GM19438 (cell line): ENCODE results near the gene SORBS1.
"Not testable (repeated sequence)": the region's sequence is repeated elsewhere in the genome, so short reads cannot be mapped to it uniquely, and the experiment has no call there.

Experiments
- ATAC-seq: cut with Tn5 transposase; IDR thresholded peaks from one replicate; pipeline ENCODE4 v1.9.1; 2021; ENCODE audit warnings: low read depth; ENCODE audit not compliant: unreplicated experiment

The SORBS1 gene

DNA sequence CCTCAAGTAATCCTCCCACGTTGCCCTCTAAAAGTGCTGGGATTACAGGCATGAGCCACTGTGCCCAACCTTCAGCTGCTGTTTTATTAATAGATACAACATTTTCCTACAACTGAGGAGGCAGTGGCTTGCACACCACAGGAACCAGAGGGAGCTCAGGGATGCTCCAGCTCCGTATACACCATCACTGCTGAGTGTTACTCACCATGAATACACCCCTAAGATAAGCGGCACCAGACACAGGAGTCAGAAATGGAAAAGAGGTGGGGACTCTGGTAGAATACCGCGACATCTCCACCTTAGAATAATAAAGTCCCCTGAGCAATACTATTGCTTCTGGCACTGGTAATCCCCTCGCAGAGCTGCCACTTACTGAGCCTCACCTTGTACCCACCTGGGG, 201.7 kb downstream of the SORBS1 start:
- no peak for ATAC-seq

DNA sequence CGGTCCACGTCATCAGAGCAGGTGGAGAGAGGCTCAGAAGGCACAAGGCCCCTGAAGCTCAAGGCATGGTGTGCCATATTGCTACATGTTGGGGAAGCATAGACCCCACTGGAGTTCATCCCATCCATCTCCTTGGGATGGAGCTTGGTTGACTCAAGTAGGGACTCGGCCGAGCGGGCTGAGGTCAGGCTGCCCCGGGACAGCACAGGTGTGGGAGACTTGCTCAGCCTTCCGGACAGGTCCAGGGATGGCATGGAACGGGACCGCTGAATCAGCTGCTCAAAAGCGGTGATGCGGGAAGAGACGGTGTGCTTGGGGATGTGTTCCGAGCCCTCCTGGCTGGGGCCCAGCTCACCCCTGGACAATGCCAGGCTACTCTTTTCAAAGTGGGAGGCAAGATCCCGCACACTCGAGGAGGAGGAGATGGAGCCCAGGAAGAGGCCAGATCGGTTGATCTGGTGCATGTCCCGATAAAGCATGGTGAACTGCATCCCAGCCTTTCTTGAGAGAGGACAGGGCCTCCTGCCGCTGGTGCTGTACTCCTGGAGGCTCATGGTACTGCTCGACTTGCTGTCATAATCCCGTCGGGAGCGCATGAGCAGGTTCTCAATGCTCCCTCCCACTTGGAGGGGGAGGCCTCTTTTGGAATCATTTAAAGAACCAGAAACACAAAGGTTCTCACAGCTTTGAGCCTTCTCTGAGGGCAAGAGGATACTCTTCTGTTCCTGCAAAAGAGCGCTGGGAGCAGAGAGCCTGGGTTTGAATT, 204.8 kb downstream of the SORBS1 start:
- ATAC-seq = no peak

- no peak for ATAC-seq
Observed at GRCh38 chr10:95355301-95355700, 205.9 kb downstream of the SORBS1 start.

GRCh38 chr10:95354110-95354509, 207.1 kb downstream of the SORBS1 start:
- no peak for ATAC-seq

- ATAC-seq = no peak
Observed at GRCh38 chr10:95353123-95353522, 208.0 kb downstream of the SORBS1 start.

DNA sequence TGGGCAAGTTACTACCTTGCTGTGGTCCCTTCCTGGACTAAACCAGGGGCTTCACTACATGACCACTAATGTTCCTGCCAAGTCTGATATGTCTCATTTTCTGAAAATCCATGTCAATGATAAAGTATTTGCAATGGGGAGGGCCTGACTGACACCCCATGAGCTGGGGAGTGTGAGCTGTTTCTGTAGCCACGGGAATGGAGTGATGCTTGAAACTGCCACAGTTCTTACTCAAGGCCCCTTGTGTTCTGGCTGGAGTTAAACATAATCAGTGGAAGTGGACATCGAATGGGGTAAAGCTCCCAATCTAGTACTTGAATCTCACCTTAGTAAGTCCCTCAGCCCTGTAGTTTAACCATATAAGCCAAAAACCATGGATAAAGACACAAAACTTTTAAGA, 208.5 kb downstream of the SORBS1 start:
- ATAC-seq = no peak

GRCh38 chr10:95350830-95351228, 210.3 kb downstream of the SORBS1 start:
- no peak for ATAC-seq

GRCh38 chr10:95350219-95350829, 210.8 kb downstream of the SORBS1 start:
- ATAC-seq = no peak

GRCh38 chr10:95347402-95347766, 213.8 kb downstream of the SORBS1 start:
- ATAC-seq = not testable (repeated sequence)

DNA sequence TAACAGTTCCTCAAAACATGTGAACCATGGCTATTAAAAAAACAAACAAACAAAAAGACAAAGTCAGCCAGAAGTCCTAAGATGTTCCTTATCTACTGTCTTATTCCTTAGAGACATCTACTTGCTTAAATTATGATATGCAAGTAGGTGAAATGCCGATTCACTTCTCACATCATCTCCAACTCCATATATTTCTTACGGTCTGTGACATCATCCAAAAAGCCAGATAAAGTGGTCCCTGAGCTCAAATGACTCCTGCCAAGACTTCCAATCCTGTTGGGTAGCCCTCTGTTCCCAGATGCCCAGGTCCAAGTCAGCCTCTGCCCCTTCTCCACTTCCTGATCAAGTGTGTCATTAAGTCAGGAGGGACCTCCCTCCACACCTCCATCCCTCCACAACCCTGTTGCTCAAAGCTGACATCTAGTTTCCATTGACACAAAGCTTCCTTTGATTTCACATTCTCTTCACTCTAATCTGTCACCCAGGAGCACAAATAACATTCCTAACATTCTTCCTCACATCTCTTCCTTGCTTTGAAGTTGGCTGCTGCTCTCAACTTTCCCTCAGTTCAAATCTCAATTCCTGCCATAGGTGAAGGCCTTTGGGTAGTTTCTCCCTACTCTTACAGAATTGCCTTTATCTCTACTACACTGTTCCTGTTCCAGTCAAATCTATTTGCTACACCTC, 214.3 kb downstream of the SORBS1 start:
- no peak for ATAC-seq

- ATAC-seq = no peak
Observed at GRCh38 chr10:95343573-95343972, 217.6 kb downstream of the SORBS1 start.

- ATAC-seq = no peak
Observed at GRCh38 chr10:95341716-95342130, 219.4 kb downstream of the SORBS1 start.

DNA sequence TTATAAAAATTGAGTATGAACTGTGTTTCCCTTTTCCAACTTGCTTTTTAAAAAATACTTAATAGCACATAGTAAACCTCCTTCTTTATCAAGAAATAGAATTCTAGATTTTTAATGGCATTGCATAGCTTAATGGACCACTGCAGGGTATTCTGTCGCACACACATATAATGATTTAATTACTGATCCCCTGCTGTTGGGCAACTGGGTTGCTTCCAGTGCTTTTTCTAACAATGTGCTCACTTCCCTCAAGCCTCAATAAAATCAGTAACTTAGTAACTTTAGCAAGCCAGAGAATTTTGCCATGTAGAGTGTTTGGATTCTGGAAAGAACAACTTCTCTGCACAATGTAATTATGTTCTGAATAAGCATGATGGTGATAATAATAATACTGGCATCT, 221.3 kb downstream of the SORBS1 start:
- no peak for ATAC-seq

DNA sequence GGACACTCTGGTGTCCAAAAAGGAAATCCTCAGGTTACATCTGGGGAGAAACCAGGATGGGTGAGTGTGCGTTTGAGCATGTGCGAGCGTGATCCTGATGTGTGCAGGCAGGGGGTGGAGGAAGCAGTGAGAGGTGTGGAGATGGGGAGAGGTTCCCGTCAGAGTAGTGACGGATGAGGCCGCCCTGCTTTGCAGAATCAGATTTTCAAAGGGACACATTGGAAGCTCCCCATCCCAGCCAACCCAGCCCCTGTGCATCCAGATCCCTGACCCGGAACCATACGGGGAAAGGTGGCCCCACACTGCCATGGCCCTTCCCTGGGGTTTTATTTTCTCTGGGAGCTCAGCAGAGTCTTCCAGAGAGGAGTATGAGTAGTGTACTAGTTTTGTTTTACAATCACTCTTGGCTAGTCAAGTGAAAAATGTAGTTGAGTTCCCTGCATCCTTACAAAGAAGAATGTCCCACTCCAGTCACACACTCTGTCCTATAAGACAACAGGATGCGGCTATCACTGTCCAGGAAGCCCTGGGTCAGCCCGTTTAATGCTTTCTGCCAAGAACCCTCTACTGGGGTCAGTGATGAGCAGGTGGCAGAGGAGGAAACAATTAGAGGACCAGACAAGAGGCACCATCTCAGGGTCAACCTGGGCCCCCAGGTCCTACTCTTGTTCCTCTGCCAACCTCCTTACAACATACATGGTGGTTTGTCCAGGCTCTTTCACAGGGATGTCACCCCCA, 223.6 kb downstream of the SORBS1 start:
- ATAC-seq = no peak

DNA sequence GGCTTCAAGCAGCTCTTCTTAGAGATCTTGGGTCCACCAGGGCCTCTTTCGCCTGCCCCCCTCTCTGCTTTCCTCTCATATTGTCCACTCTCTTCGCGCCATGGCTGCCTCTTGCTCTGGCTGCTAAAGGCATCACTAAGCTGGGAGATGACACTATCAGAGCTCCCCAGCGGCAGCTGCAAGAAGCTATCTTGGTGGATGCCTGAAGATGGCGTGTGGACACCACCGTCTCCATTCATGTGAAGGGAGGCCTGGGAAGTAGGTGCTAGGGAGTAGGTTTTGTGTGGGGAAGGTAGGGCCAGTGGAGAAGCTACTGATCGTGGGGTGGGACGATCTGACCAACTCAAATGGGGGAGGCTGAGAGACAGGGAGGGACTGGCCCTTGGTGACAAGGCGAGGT, 224.5 kb downstream of the SORBS1 start:
- no peak for ATAC-seq

DNA sequence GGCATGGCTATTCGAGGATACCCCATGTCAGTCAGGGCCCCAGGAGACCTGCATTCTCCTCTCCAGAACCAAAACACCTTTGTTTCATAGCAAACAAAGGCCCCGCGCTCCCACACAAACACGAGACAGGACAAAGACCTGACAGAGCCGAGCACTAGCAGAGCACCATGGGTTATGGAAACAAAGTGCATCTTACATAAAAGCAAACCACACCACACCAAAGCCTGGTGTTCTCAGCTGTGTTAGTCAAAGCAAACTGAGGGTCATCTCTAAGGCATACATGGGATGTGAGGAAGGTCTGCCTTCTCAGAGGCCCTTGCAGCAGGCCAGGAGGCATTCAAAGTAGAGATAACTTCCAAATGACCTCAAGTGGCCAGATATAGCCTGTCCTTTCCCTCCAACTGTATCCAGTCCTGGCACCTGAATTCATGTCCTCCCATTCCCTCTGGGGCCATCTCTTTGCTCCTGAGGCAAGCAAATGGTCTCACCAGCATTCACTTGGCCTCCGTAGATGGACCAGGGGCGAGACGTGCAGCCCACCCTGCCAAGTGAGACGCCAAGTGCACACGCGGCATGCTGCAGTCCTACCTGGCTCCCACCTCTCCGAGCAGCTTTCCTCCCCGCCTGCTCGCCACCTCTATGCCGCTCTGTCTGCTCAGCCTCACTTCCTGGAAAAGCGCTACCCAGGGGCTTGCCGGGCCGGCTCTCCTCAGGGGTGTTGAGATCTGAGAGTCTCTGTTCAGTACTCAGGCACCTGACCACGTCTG, 225.1 kb downstream of the SORBS1 start:
- no peak for ATAC-seq

GRCh38 chr10:95334805-95335144, 226.4 kb downstream of the SORBS1 start:
- ATAC-seq = no peak

DNA sequence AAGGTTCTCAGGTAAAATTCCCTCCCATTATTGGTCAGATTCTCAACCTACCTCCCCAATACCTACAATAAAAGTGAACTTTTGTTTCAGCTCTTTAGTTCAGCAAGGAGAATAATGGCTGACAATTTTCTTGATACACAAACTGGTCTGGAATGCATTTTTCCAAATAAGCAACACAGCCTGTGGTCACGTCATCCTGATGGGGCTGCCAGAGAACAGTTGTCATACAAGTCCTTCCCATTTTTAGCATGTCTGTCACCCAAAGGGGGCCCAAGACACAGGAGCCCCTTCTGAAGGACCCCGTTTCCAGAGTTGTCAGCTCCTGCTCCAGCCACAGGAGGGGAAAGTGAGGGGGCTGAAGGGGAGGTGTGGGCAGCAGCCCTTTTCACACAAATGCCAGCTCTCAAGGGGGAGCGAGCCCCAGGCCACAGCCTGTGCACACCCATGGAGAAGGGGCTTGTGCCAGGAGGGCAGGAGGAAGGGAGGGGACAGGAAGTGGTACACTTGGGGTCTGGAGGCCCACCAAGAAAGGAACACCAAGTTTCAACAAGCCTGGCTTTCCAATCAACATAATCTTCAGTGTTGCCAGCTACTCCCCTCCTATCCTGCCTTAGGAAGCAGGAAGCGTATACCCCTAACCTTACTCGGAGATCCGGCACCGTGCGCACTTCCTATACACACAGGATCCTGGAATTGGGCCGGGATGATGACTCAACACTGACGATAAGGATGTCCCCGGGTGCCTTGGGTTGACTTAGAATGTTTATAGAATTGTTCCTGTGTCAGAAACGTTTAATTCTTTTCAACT, 227.0 kb downstream of the SORBS1 start:
- no peak for ATAC-seq

GRCh38 chr10:95332666-95333249, 228.4 kb downstream of the SORBS1 start:
- no peak for ATAC-seq
